Transverse colon (tissue), 4 donors: ENCODE results near the gene PTCH1. TPM values are rescaled to one million over a fixed set of nuclear protein-coding genes. Genes with fewer than 3 reads are reported as not detected.

ENCODE experiments used
- DNase-seq: peaks from one replicate; pipeline ENCODE4 v3.0.0-alpha.2; 2019
- H3K27ac ChIP-seq, 4 donors: fragments of 200-600 bp; sonication (generic); 2 replicates each; pipeline ENCODE4 v1.5.1; 2016 to 2018; ENCODE audit warnings: inconsistent platforms in 4 of 4
- H3K27me3 ChIP-seq: fragments of 200-600 bp; sonication (generic); 2 replicates; pipeline ENCODE4 v1.5.1; 2017; ENCODE audit warnings: inconsistent platforms
- H3K36me3 ChIP-seq, 4 donors: fragments of 200-600 bp; sonication (generic); 2 replicates each; pipeline ENCODE4 v1.5.1; 2017 to 2019; ENCODE audit warnings: inconsistent platforms in 4 of 4
- H3K4me1 ChIP-seq, 4 donors: fragments of 200-600 bp; sonication (generic); 2 replicates each; pipeline ENCODE4 v1.5.1; 2017 to 2020; ENCODE audit warnings: inconsistent platforms in 4 of 4
- H3K4me3 ChIP-seq, 4 donors: fragments of 200-600 bp; sonication (generic); 1 replicate in 1 of 4; 2 replicates in 3 of 4; pipeline versions ENCODE4 v1.5.1 to v1.6.1; 2017 to 2019; ENCODE audit warnings: inconsistent platforms in 4 of 4
- H3K9me3 ChIP-seq, 2 donors: fragments of 200-600 bp; sonication (generic); 2 replicates each; pipeline ENCODE4 v1.5.1; 2017 to 2019; ENCODE audit warnings: inconsistent platforms in 2 of 2
- EP300 ChIP-seq: sonication (generic); formaldehyde crosslinking; IDR thresholded peaks from one replicate; pipeline ENCODE4 v1.6.1; 2017; ENCODE audit warnings: antibody characterized with exemption, low read depth
- POLR2A ChIP-seq: fragments of 450-650 bp; IDR thresholded peaks from one replicate; pipeline ENCODE4 v1.6.1; 2016; ENCODE audit warnings: antibody characterized with exemption, mild to moderate bottlenecking, moderate library complexity
- POLR2AphosphoS5 ChIP-seq, 3 donors: sonication (generic); formaldehyde crosslinking; IDR thresholded peaks; one replicate each; pipeline ENCODE4 v1.6.1; 2016; ENCODE audit warnings: antibody characterized with exemption in 3 of 3
- WGBS, 2 donors: methylation state at CpG; one replicate each; pipeline ENCODE4 v1.1.5; 2018; ENCODE audit warnings: low coverage in 1 of 2; 5-methylcytosine and 5-hydroxymethylcytosine counted together
- in situ Hi-C, 4 donors: fragments of 200-750 bp; cut with MboI; loops; one replicate each; pipeline versions ENCODE4 v1.15.0 to v1.15.1; 2017; ENCODE audit warnings: low sequenced_read_pairs in 3 of 4, low pct_ligation_motif_present in 1 of 4, low pct_unique_long_range_greater_than_20kb in 1 of 4
- intact Hi-C: fragments of 100-400 bp; cut with DNase I; formaldehyde crosslinking; loops from one replicate; pipeline ENCODE4 v1.15.1; 2023; ENCODE audit warnings: low total_unique reads
- total RNA-seq, 4 donors: library from RNA; depleted of rRNA; stranded (reverse); fragments of >200 nt; gene quantifications; one replicate each; pipeline ENCODE4 v1.1.0, GENCODE V29; 2016
- TF ChIP-seq, protein P1 (sequence below), 5 experiments: fragments of 200-600 bp in 3 of 5; fragments of 450-650 bp in 2 of 5; sonication (generic) in 3 of 5; IDR thresholded peaks; 1 replicate in 2 of 5; 2 replicates in 3 of 5; pipeline ENCODE4 v1.5.1; 2016 to 2017; ENCODE audit warnings: antibody characterized with exemption in 5 of 5, inconsistent platforms in 3 of 5, mild to moderate bottlenecking in 2 of 5, moderate library complexity in 1 of 5

PTCH1 gene
- total RNA-seq, 4 donors from 2014 or later, result 12.3 to 50.9 (median 26.4) TPM

DNA sequence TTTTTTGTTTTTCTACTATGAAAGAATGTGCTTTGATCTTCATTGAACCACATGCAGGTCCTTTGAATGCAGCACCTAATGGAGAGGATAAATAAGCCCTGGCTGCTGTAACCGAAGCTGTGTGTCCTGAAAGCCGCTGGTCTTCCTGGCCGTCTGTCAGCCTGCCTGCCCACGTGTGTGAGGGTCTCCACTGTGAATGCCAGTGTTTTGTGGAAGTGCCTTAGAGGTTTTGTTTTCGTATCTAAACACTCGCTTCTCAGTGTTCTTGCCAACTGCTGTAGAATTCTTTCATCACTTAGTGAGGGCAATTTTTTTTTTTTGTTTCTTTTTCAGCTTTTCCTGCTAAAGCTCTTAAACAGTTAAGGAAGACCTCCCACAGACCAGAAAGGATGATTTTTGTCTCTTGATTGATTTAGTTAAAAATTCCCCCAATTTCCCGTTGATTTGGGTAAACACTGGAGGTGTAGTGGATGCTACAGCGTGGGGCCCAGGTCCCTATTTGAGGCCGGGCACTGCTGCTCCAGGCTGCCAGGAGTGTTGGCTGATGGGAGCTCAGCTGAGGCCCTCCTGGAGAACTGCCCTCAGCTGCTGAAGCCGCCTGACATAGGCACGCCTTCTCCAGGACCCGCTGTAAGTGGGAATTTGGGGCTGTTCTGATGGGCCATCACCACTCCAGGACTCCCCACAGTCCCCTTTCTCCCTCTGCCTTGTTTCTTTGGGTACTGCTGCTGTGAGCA is 29.2 kb upstream of the PTCH1 start:
- intact Hi-C loops, result no loop called here
- no peak overlapping the region for H3K27ac ChIP-seq
- WGBS, 2 donors, result 44 to 71% methylated on average over 6 to 9 of the region's 12 CpGs
- in situ Hi-C loops, result no loop called here
- no peak overlapping the region for H3K4me3 ChIP-seq
- no peaks in the 10 kb centered on the region for H3K27me3 ChIP-seq
- H3K36me3 ChIP-seq, result no peaks in the 10 kb centered on the region
- DNase-seq, result no peak
- no peaks in the 10 kb centered on the region for H3K4me1 ChIP-seq
- TF ChIP-seq POLR2A, result no peak
- no peak for TF ChIP-seq POLR2AphosphoS5 (IDR thresholded peaks at IDR 0.05)
- TF ChIP-seq, protein P1, sequence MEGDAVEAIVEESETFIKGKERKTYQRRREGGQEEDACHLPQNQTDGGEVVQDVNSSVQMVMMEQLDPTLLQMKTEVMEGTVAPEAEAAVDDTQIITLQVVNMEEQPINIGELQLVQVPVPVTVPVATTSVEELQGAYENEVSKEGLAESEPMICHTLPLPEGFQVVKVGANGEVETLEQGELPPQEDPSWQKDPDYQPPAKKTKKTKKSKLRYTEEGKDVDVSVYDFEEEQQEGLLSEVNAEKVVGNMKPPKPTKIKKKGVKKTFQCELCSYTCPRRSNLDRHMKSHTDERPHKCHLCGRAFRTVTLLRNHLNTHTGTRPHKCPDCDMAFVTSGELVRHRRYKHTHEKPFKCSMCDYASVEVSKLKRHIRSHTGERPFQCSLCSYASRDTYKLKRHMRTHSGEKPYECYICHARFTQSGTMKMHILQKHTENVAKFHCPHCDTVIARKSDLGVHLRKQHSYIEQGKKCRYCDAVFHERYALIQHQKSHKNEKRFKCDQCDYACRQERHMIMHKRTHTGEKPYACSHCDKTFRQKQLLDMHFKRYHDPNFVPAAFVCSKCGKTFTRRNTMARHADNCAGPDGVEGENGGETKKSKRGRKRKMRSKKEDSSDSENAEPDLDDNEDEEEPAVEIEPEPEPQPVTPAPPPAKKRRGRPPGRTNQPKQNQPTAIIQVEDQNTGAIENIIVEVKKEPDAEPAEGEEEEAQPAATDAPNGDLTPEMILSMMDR (IDR thresholded peaks at IDR 0.05), result no peak
- TF ChIP-seq EP300, result no peak
- no peaks in the 10 kb centered on the region for H3K9me3 ChIP-seq

DNA sequence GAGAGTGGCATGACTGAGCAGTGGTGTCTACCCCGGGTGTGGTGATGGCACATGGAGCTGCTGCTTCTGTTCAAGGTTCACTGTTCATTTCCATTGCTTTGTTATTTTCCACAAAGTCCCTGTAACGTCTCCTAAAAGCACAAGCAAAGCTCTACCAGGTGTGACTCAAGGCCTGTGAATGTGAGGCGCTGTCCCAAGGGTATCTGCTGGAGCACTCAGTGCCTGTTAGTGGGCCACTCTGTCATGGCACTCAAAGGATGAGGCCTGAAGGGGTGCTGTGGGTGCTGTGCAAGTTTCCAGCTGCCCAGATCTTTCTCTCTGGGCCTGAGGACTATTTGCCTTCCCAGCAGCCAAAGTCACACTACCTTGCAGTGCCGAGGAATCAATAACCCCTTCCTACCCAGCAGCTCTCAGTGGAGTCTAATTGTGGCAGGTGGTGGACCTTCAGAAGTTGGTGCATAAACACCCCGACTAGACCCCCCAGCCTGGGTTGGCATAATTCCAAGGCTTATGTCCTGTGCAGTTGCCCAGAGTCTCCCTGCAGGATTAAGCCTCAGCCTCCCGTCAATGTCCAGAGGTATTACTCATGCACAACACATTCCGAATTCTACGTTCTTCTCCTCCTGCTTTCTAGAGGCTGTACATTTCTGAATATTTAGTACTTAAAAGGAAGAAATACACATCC is 17.4 kb upstream of the PTCH1 start:
- DNase-seq, result no peak
- intact Hi-C loops (no loop called here), in situ Hi-C loops (no loop called here)
- no peak overlapping the region for H3K4me3 ChIP-seq
- H3K9me3 ChIP-seq, result no peaks in the 10 kb centered on the region
- WGBS, 2 donors, result 80 to 100% methylated on average over 1 to 8 of the region's 8 CpGs
- H3K27me3 ChIP-seq, result no peaks in the 10 kb centered on the region
- no peaks in the 10 kb centered on the region for H3K36me3 ChIP-seq
- no peak for TF ChIP-seq POLR2AphosphoS5 (IDR thresholded peaks at IDR 0.05)
- no peak for TF ChIP-seq POLR2A
- no peak for TF ChIP-seq EP300
- TF ChIP-seq, protein P1 (IDR thresholded peaks at IDR 0.05), result no peak
- no peaks in the 10 kb centered on the region for H3K4me1 ChIP-seq
- no peak overlapping the region for H3K27ac ChIP-seq

DNA sequence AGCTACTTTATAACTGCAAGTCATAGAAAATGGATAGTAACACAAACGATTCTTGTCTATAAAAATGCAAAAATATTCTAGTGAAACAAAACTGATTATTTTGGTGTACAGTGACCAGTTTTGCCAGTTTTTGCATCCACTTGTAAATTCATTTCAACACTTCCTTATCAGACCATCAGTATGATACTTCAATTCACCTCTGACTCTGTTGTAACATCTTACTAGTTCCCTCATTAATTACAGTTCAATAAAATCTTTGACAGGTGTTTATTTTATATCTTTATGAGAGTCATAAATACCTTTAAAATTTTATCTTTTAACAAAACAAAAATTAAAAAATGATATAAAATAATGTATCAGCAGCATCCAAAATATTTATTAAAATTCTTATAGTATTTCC is 13.1 kb upstream of the PTCH1 start:
- Histone ChIP-seq H3K27me3 (no peaks in the 10 kb centered on the region), H3K9me3 (no peaks in the 10 kb centered on the region), H3K27ac (no peak overlapping the region), H3K36me3 (no peaks in the 10 kb centered on the region), H3K4me1 (no peaks in the 10 kb centered on the region), H3K4me3 (no peak overlapping the region)
- TF ChIP-seq POLR2AphosphoS5 (IDR thresholded peaks at IDR 0.05), result no peak
- TF ChIP-seq, protein P1 (IDR thresholded peaks at IDR 0.05), result no peak
- no peak for TF ChIP-seq EP300
- no peak for TF ChIP-seq POLR2A
- WGBS, 2 donors, result 70 to 79% methylated on average over 1 of the region's 1 CpG
- in situ Hi-C loops, result no loop called here
- no peak for DNase-seq
- intact Hi-C loops, result no loop called here

DNA sequence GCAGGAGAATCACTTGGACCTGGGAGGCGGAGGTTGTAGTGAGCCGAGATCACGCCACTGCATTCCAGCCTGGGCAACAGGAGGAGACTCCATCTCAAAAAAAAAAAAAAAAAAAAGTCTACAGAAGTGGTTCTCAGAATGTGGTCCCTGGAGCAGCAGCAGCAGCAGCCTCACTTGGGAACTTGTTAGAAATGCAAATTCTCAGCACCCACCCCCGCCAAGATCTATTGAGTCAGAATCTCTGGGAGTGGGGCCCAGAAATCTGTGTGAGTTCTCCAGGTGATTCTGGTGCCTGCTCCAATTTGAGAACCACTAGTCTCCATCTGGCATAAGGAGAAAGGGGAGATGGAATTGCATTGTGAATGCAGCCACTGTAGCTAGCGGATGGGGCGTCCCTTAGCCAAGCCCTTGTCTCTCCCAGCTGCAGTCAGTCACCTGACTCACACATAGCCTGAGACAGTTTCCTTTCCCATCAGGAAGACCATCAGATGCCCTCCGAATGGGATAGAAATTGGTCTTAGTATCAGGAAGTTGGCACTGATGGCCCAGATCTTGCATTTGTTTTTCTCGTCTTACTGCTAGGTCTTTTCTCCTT is 12.2 kb upstream of the PTCH1 start:
- TF ChIP-seq POLR2AphosphoS5 (IDR thresholded peaks at IDR 0.05), result no peak
- TF ChIP-seq POLR2A, result no peak
- intact Hi-C loops, result no loop called here
- Histone ChIP-seq H3K36me3 (no peaks in the 10 kb centered on the region), H3K4me3 (no peak overlapping the region), H3K4me1 (no peaks in the 10 kb centered on the region), H3K27me3 (no peaks in the 10 kb centered on the region), H3K27ac (no peak overlapping the region), H3K9me3 (no peaks in the 10 kb centered on the region)
- no peak for DNase-seq
- in situ Hi-C loops, result no loop called here
- 84 to 91% methylated on average over 2 to 8 of the region's 8 CpGs for WGBS, 2 donors
